Measurements from ENCODE around the gene TDRD7.

TDRD7 gene, protein sequence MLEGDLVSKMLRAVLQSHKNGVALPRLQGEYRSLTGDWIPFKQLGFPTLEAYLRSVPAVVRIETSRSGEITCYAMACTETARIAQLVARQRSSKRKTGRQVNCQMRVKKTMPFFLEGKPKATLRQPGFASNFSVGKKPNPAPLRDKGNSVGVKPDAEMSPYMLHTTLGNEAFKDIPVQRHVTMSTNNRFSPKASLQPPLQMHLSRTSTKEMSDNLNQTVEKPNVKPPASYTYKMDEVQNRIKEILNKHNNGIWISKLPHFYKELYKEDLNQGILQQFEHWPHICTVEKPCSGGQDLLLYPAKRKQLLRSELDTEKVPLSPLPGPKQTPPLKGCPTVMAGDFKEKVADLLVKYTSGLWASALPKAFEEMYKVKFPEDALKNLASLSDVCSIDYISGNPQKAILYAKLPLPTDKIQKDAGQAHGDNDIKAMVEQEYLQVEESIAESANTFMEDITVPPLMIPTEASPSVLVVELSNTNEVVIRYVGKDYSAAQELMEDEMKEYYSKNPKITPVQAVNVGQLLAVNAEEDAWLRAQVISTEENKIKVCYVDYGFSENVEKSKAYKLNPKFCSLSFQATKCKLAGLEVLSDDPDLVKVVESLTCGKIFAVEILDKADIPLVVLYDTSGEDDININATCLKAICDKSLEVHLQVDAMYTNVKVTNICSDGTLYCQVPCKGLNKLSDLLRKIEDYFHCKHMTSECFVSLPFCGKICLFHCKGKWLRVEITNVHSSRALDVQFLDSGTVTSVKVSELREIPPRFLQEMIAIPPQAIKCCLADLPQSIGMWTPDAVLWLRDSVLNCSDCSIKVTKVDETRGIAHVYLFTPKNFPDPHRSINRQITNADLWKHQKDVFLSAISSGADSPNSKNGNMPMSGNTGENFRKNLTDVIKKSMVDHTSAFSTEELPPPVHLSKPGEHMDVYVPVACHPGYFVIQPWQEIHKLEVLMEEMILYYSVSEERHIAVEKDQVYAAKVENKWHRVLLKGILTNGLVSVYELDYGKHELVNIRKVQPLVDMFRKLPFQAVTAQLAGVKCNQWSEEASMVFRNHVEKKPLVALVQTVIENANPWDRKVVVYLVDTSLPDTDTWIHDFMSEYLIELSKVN

DNA sequence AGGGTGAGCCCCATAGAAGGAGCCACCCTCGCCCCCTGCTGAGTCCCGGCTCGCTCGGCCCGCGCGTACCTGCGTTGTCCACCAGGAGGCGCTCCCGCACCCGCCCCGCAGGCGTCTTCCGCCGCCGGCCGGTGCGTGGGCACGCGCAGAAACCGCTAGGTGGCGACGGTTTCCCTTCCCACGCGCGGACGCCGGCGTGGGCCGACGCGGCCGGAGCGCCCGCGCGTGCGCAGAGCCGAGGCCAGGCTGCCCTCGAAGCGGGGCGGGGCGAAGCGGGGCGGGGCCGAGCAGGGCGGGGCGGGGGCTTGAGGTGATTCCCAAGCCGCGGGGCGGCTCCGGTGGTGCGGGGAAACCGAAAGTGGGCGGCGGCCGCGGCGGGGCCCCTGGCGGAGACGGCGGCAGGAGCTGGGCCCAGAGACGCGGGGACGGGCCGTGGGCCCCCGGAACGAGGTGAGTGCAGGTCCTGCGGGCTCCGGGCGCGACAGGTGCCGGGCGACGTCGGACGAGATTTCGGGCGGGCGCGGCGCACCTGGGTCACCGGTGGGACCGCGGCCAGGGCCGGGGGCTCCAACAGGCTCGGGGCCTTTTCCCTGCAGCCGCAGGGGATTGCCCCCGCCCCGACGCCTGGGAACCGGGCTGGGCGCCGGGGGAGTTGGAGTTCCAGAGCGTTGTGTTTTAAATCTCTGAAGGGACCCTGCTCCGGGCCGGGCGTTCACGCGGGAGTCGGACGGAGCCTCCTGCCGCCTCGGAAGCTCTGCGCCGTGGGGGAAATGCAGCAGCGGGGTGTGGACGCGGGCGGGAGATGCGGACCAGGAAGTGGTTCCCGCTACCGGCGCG, at the start of gene TDRD7:
TSS of gene TDRD7 (plus strand) at position 308 of the 837 bp plus-strand sequence. CDS start 16,370 bp downstream, outside the sequence.
- DNase-seq: peak; percentile 92 to 96

DNA sequence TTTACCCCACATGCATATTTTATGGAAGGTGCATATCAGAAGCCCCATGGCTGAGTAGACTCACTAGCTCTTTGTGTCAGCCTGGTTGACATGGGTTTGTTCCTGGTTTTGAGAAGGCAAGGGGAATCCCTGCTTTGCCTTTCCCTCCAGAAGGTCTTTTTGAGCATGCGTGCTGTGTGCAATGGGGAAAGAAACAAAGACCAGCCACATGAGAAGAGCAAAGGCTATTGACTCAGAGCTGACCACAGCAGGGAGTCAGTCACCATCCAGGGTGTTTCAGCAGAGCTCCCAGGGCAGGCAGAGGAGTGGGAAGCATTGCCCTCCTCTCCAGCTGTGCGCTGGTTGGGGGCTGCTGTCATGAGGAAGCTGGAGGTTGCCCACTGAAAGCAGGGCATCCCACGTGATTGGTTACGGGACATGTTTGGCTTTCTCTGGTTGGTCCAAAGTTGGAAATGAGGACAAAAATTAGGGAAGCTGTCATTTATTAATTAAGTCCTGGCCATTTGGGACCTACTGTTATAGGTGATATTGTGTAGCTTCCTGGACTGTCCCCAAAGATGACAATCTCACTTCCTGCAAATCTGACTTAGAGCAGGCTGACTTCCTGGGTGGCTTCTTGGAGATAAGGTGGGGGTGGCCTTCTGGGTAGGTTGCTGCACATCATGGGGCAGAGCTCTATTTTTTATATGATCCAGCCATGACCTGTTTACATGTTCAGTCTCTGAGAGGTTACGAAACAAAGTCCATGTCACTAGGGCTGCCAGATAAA, 48.9 kb upstream of the TDRD7 start:
- DNase-seq: no peak

DNA sequence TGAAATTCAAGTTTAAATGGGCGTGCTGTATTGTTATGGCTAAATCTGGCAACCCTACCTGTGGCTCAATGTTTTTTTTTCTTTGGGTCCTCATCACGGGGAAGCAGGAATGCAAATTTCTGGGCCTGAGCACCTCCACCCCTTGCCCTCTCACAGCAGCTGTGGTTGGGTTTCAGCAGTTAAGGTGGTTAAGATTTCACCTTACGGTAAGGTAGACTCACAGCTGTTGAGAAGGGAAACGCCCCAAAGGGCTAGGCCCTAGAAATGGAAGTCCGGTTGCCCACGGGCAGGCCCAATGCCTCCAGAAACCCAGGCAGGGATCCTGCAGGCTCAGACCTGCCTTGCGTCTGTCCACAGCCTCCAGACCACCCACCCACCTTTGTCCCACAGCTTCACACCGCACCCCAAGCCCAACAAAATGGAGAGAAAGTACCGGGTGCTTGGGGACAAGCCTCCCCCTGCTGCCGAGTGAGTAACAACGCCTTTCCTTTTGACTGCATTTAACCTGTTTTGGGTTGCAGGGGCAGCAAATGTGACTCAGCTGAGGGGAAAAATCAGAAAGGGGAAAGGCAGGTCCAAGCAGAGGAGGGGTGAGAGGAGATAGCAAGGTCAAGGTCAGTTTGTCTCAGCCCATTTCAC, 48.1 kb upstream of the TDRD7 start:
- DNase-seq: no peak

DNA sequence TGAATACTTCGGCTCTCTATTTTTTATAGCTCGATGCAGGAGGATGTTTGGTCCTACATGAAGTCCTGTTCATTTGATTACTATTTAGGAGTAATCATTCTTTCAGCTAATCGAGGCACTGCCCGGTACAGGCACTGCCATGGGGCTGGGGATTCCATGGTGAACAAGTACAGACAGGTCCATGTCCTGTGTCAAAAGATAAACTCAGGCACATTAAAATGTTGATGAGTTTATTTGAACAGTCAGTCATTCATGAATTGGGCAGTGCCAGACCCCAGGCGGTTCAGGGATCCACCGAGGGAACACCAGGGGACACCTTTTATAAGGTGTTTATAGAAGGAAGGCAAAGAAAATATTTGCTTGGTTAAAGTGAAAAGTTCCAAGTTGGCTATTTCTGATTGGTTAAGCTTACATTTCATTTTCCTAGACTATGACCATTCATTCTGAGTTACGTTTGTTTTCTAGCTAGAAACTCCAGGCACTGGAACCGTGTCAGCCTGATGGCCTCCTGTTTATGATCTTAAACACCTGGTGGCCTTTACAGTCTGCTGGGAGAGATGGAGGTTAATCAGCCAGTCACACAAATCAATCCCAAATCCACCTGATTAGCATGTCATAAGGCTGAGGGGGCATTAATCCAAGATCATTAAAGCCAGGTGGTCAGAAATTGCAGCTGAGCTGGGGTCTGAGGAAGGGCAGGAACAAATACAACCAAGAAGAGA, 47.0 kb upstream of the TDRD7 start:
- DNase-seq: no peak

DNA sequence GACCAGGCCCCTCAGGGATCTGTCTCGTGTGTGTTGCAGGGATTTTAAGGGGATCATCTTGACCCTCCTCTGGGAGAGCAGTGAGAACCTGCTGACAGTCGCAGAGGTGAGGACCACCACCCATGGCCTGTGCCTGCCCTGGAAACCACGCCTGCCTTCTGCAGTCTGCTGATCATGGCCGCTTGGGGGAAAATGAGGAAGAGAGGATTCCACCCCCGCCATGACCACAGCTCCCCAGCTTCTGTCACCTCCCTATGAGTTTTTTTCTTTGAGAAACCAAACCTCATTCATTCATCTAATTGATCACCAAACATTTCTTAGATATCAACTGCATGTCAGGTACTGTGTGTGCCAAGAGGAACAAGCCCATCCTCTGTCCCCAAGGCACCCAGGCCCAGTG, 46.3 kb upstream of the TDRD7 start:
- no peak for DNase-seq

DNA sequence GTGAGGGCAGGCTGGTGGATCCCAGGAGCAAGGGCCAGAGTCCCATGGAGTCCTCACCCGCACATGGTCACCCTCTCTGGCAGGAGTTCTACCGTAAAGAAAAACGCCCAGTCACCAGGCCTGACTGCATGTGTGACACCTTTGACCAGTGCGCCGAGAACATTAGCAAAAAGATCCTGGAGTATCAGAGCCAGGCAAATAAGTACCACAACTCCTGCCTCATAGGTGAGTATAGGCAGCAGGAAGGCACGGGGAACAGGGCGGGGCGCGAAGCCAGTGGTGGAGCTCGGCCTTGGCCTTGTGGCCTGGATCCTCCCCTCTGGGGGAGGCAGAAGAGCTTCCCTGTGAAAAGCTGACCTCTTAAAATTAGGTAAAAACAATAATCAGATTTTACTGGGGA, 45.4 kb upstream of the TDRD7 start:
- DNase-seq: no peak

DNA sequence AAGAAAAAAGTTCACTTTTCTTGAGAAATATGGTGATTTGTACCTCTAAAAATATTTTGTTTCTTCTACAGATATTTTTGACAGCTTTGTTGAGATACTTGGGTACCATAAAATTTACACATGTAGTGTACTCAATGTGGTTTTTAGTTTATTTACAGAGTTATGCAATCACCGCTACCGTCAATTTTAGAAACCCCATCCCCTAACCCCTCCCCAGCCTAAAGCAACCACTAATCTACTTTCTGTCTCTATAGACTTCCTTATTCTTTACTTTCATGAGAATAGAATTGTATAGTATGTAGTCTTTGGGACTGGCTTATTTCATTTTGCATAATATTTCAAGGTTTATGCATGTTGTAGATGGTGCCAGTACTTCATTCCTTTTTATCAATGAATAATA, 45.0 kb upstream of the TDRD7 start:
- no peak for DNase-seq

DNA sequence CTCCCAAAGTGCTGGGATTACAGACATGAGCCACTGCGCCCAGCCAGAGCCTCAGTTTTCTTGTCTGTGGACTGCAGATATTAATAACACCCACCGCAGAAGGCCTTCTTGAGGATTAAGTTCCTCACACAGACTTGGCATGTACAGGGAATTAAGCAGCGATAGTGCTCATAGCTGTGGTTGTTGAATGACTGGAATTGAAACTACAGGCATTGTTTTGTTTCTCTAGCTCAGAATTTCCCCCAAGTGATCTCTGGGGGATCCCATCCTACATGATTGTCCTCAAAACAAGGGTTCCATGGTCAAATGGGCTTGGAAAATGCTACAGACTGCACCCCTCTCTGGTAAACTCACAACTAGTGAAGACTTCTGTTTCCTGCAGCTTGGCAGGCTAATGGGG, 44.2 kb upstream of the TDRD7 start:
- no peak for DNase-seq

DNA sequence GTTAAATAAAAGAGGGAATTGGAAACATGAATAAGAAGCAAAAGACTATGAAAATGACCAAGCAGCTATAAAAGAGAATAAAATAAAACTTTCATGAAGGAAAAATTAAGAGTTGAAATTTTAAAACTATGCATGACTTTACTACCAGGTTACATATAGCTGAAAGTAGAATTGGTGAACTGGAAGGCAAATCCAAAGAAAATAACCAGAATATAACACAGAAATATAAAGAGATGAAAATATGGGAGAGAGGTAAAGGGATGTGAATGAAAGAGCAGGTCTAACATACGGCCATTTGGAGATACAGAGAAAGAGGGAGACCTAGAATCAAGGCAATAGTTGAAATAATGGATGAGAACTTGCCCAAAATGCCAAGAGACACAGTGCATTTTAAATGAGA, 42.9 kb upstream of the TDRD7 start:
- no peak for DNase-seq

DNA sequence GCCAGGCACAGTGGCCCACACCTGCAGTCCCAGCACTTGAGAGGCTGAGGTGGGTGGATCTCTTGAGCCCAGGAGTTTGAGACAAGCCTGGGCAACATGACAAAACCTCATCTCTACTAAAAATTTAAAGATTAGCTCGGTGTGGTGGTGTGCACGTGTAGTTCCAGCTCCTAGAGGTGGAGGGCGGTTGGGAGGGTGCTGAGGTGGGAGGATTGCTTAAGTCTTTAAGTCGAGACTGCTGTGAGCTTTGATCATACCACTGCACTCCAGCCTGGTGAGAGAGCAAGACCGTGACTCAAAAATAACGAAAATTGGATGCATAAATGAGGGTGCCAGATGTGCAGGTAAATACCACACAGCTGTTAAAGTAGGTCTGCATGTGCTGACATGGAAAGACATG, 39.3 kb upstream of the TDRD7 start:
- DNase-seq: no peak

DNA sequence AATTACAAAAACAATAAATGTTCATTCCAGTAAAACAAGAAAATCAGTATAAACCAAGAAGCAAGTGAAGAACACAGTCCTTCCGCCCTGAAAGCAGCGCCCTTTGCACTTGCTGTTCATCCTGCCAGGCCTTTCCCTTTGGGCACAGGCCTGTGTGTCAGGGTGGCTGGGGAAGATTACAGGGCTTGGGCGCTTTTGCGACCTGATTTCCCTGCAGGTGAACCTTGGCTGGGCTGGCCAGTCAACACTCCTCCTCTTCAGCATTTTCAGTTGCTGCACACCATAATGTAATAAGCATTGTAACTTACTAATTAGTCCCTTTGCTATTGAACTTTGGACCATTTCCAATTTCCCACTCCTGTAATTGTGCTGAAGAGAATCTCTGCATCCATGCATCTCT, 38.6 kb upstream of the TDRD7 start:
- no peak for DNase-seq

DNA sequence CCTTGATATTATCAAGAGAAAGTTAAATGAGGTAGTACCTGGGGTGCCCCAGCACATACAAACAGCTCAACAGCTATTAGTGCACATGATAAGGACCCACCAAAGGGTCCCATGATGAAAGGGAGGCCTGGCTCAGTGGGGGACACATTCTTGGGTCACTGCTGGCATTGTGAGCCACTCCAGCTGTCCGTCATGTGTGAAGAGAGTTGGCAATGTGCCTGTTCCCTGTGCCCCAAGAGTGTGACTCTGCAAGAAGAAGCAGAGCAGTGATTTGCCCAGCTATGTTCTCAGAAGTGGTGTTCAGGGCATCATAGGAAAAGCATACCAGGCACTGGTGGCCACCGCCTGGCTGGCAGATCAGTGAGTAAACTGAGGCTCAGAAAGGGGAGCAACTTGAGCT, 37.1 kb upstream of the TDRD7 start:
- DNase-seq: no peak

DNA sequence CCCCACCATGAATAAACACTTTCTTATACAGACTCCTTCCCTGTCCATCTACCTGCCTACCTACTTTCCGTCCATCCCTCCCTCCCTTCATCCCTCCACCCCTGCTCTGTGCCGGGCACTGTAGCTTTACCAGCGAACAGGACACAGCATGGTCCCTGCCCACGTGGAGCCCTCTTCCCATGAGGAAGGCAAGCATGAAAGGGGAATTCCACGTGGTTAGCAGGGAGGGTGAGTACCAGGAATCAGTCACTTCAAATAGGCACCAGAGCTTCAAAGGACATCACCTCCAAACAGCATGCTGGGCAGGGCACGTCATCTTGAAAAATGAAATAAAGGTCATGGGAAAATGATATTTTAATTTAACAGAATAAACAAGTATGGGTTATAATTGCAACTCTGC, 35.0 kb upstream of the TDRD7 start:
- no peak for DNase-seq

DNA sequence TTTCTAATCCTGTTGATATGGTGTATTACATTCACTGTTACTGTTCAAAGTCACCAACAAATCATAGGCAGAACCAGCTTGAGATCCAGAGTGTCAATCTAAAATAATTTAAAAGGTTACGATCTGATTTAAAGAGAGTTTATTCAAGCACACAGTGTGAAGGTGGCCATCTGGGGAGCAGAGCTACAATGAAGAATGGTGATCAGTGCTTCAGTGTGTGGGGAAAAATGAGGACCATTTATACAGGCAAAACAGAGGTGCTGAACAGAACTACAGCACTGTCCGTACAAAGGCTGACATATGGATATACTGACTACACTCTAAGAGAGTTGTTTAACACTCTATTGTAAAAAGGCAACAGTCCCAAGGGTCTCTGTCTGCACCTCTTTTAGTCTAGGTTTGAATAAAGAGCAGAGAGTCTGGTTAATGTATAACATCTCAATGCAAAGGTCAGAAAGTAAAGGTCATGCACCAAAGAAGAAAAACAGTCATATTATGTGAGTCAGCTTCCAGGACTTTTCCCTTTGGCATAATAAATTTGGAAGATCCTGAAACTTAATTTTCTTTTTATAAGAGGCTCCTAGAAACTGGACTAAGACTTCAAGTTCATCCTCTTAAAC, 29.7 kb upstream of the TDRD7 start:
- no peak for DNase-seq

DNA sequence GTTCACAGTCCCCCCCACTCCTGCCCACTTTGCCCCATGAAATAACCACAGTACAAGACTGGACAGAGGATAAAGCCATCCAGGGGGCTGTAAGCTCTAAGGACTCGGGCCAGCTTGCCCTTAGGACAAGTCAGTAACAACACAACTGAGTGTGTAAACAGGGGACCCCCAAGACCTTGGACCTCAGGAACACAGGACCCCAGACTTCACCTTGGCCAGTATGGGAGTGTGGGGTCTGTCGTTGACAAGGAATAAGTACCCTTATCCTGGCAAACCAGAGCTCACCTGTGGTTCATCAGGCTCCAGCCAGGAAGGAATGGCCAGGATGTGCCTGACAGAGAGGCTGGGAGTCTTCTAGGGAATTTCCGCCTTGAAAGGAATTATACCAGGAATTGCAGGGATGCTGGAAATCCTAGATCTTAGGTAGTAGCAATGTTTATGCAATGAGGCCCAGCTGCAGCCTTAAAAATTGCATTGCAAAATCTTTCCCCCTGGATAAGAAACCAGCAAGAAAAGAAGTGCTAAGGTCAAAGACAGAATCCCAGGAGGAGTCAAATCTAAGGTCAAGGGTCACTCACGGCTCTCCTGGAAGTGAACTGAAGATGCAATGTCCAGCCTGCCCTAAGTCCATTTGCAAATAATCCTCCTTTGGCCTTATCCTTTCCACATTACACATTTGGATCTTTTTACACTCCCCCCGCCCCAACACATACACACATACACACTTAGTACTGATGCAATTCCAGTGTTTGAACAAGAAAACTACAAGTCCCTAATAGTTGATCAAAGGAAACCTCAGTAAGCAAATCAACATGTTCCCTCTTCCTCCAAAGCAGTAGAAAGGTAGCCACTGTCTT, 27.3 kb upstream of the TDRD7 start:
- no peak for DNase-seq

DNA sequence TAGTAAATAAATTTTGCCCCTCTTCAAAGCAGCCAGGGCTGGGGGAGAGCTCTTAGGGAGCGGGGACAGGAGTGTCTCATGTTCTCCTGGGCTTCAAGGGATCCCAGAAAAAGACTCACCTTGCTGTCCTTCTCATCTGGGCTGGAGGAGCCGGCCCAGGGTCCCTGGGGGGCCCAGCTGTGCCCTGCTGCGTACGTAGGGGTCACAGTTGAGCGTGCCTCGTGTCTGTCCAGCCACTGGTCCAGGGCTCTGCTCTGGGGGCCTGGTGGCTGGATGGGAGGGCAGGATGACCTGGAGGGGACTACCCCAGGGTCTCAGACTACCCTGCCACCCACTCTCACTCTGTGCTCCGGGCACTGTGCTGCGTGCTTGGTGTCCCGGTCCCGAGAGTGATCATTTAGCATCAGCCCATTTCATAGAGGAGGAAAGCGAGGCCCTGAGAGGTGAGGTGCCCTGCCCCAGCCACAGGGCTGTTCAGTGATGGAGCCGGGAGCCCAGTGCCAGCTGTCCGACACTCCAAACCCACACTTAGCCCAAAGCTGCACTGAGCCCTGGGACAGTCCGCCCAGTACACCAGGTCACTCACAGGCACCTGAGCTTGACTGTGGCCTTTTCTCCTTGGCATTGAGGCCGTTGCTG, 26.2 kb upstream of the TDRD7 start:
- DNase-seq: no peak

DNA sequence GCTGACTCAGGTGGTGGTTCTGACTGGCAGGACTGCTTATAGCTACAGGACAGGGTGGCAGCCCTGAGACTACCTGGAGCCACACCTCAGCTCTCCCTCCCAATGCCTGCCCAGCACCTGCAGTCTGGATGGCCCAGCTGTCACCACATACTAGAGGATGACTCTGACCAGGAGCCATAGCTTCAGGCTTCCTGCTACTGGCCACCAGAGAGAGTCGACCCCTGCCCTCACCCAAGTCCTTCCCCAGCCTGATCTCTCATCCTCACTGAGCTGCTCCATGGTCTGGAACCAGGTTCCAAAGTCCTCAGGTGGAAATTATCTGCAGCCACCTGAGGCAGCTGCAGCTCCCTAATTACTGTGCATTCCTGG, 25.6 kb upstream of the TDRD7 start:
- DNase-seq: no peak

DNA sequence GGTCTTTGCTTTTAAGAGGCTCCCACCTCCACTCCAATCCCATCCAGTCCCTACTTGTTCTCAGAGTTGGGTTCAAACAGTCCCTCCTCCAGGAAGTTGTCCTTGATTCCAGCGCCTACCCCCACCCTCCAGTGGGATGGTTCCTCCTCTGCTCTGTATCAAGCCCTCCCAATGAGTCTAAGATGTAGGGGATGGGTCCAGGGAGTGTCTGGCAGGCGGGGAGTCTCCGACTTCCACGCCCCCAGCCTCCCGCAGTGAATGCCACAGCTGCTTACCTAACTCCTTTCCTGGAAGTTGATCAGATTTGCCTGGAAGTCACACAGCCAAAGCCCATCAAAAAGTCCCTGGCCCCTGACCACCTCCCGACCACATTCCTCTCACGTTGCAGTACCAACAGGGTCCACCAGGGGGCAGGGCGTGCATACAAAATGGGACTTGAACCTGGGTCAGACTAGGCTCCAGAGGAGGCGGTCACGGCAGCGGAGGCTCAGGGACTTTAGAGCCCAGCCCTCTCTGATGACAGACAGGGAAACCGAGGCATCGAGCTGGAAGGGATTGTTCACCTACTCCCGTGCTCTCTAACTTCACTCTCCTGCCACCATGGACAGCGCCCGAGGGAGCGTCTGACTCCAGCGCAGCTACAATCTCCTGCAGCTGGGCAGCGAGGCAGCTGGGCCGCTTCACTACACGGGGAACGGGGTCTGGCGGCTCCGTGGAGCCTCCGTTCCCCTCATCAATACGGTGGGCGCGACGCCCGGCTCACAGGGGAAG, 25.0 kb upstream of the TDRD7 start:
- DNase-seq: peak; percentile 82 to 84

All from stimulated activated CD4-positive, alpha-beta T cell treated with anti-CD3 and anti-CD28 coated beads, Interleukin-2, amount 100 ng/mL, for 48 hours (primary cell).